A673 (cell line): ENCODE results near the gene ULBP3. TPM values are rescaled to one million over a fixed set of nuclear protein-coding genes. Genes with fewer than 3 reads are reported as not detected.
"Not testable (repeated sequence)": the region's sequence is repeated elsewhere in the genome, so short reads cannot be mapped to it uniquely, and the experiment has no call there.

ENCODE experiments used
- BruUV-seq: library from RNA; stranded (reverse); fragments of 400-500 nt; replicated peaks from 2 replicates; lab custom pipeline; 2021; lab: Mats Ljungman, UMichigan
- CTCF ChIA-PET: fragments of 300-600 bp; sonication (Branson Sonifier 250); formaldehyde crosslinking; loops from one replicate; lab custom pipeline; 2022; ENCODE audit warnings: antibody characterized with exemption; lab: Charles Lee
- POLR2A ChIA-PET: fragments of 300-600 bp; sonication (Branson Sonifier 250); formaldehyde crosslinking; loops from one replicate; lab custom pipeline; 2022; ENCODE audit warnings: antibody characterized with exemption; ENCODE audit not compliant: low non-redundant PET; lab: Charles Lee
- DNase-seq: peaks from one replicate; pipeline ENCODE4 v3.0.0-alpha.2; 2015; ENCODE audit warnings: low spot score
- H3K27ac ChIP-seq: fragments of 200-600 bp; sonication (generic); 2 replicates; pipeline ENCODE4 v1.5.1; 2016; ENCODE audit warnings: mixed run types, low read depth, mild to moderate bottlenecking, mixed read lengths, antibody characterized with exemption, low read length; ENCODE audit not compliant: poor library complexity, severe bottlenecking
- H3K27me3 ChIP-seq: fragments of 200-600 bp; sonication (generic); replicated peaks from 2 replicates; pipeline ENCODE4 v1.6.1; 2017; ENCODE audit warnings: mixed run types, low read depth, mild to moderate bottlenecking, mixed read lengths, antibody characterized with exemption, low read length; ENCODE audit not compliant: insufficient read depth, poor library complexity
- H3K36me3 ChIP-seq: fragments of 200-600 bp; sonication (generic); 2 replicates; pipeline ENCODE4 v1.6.1; 2016; ENCODE audit warnings: mixed run types, mild to moderate bottlenecking, mixed read lengths, antibody characterized with exemption, low read length; ENCODE audit not compliant: insufficient read depth, poor library complexity, severe bottlenecking
- H3K4me1 ChIP-seq: fragments of 200-600 bp; sonication (generic); 2 replicates; pipeline ENCODE4 v1.6.1; 2017; ENCODE audit warnings: mixed run types, mild to moderate bottlenecking, mixed read lengths, antibody characterized with exemption, low read length; ENCODE audit not compliant: insufficient read depth, poor library complexity, severe bottlenecking
- H3K4me3 ChIP-seq: fragments of 200-600 bp; sonication (generic); 2 replicates; pipeline ENCODE4 v1.5.1; 2016; ENCODE audit warnings: low read depth, mixed run types, mild to moderate bottlenecking, mixed read lengths, low read length; ENCODE audit not compliant: poor library complexity, severe bottlenecking
- H3K9me3 ChIP-seq: fragments of 200-600 bp; sonication (generic); 2 replicates; pipeline ENCODE4 v1.6.1; 2016; ENCODE audit warnings: mixed run types, low read depth, mild to moderate bottlenecking, mixed read lengths, antibody characterized with exemption, low read length; ENCODE audit not compliant: poor library complexity, severe bottlenecking
- CTCF ChIP-seq: fragments of 300-800, 200-600 bp; sonication (generic); conservative IDR thresholded peaks from 2 replicates; pipeline ENCODE4 v1.5.1; 2017; ENCODE audit warnings: low read depth, mild to moderate bottlenecking, antibody characterized with exemption, low read length, moderate library complexity, mixed read lengths
- EZH2 ChIP-seq: fragments of 200-600 bp; sonication (generic); IDR thresholded peaks from 2 replicates; pipeline ENCODE4 v1.6.1; 2017; ENCODE audit warnings: borderline replicate concordance, low read depth, mild to moderate bottlenecking, mixed read lengths, antibody characterized with exemption, low read length; ENCODE audit not compliant: poor library complexity, severe bottlenecking
- intact Hi-C: fragments of 100-400 bp; cut with micrococcal nuclease; formaldehyde crosslinking; loops from one replicate; pipeline ENCODE4 v1.10.0; 2022; ENCODE audit not compliant: unreplicated experiment
- total RNA-seq: library from RNA; stranded (reverse); gene quantifications from 2 replicates; pipeline ENCODE4 v1.2.3, GENCODE V29; 2021

Gene ULBP3
- total RNA-seq, 1 experiment from 2014 or later, result 1.6 TPM

GRCh38 chr6:150078788-150079187 lies 9.9 kb upstream of the ULBP3 start:
- no peaks in the 10 kb centered on the region for H3K9me3 ChIP-seq
- intact Hi-C loops, result loop anchor here (10.0 kb wide), 1 partner anchor 666 kb away; no protein-coding TSS in a partner anchor
- ChIA-PET CTCF (no interaction called here), POLR2A (no interaction called here)
- H3K36me3 ChIP-seq, result no peaks in the 10 kb centered on the region
- no peak for DNase-seq
- no peaks in the 10 kb centered on the region for H3K27me3 ChIP-seq
- H3K4me3 ChIP-seq, result no peak overlapping the region
- H3K27ac ChIP-seq, result no peak overlapping the region
- no TSS peak for BruUV-seq
- TF ChIP-seq EZH2, result no peak
- no peak for TF ChIP-seq CTCF
- H3K4me1 ChIP-seq, result no peaks in the 10 kb centered on the region

DNA sequence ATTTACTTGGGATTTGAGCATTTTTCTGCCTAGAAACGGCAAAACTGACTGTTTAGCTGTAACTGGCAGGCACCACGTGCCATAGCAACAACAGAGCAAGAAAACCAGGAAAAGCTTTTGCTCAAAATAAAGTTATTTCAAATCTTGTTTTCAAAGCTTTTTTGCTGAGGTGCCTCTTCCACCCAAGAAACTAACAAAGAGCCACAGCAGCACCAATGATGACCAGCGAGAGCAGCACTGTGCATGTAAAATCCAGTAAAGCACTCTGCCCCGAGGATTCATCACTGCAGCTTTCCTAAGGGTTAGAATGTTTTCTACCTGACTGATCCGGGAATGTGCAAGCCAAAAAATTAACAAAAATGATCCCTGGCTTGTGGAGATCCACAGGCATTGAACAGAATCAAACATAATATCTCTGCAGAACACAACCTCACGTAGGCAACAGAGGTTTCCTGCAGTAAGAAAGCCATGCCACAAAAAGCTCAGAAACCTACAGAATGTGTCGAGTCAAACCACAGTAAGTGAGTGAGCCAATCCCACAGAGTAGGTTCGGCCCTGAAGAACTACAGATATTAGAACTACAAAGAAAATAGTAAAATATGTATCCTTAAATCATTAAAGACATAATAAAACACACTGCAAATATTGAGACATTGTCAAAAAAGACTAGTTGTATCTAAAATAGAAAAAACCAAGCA lies 7.4 kb upstream of the ULBP3 start:
- ChIA-PET POLR2A (no interaction called here), CTCF (interaction anchor here (0.6 kb wide), 1 partner anchor 18 kb away, joined by 5 read pairs; no protein-coding TSS in a partner anchor)
- no peaks in the 10 kb centered on the region for H3K9me3 ChIP-seq
- no peak overlapping the region for H3K4me3 ChIP-seq
- DNase-seq, result no peak
- no peaks in the 10 kb centered on the region for H3K4me1 ChIP-seq
- intact Hi-C loops, result loop anchor here (10.0 kb wide), 1 partner anchor 668 kb away; no protein-coding TSS in a partner anchor
- BruUV-seq, result no TSS peak
- no peak overlapping the region for H3K27ac ChIP-seq
- TF ChIP-seq CTCF (0 out of 2 replicates have a peak, but pooled peaks have one; percentile 18), EZH2 (no peak)
- no peaks in the 10 kb centered on the region for H3K27me3 ChIP-seq
- no peaks in the 10 kb centered on the region for H3K36me3 ChIP-seq

GRCh38 chr6:150075034-150075421 lies 6.1 kb upstream of the ULBP3 start:
- TF ChIP-seq CTCF, result no peak
- TF ChIP-seq EZH2, result no peak
- CTCF ChIA-PET, result no interaction called here
- H3K4me3 ChIP-seq, result no peak overlapping the region
- no peaks in the 10 kb centered on the region for H3K36me3 ChIP-seq
- BruUV-seq, result no TSS peak
- no peaks in the 10 kb centered on the region for H3K27me3 ChIP-seq
- POLR2A ChIA-PET, result interaction anchor here (0.7 kb wide), 1 partner anchor 301 kb away, joined by 3 read pairs; no protein-coding TSS in a partner anchor
- no peaks in the 10 kb centered on the region for H3K9me3 ChIP-seq
- no peaks in the 10 kb centered on the region for H3K4me1 ChIP-seq
- no peak for DNase-seq
- H3K27ac ChIP-seq, result no peak overlapping the region
- intact Hi-C loops, result loop anchor here (10.0 kb wide), 1 partner anchor 670 kb away; no protein-coding TSS in a partner anchor

DNA sequence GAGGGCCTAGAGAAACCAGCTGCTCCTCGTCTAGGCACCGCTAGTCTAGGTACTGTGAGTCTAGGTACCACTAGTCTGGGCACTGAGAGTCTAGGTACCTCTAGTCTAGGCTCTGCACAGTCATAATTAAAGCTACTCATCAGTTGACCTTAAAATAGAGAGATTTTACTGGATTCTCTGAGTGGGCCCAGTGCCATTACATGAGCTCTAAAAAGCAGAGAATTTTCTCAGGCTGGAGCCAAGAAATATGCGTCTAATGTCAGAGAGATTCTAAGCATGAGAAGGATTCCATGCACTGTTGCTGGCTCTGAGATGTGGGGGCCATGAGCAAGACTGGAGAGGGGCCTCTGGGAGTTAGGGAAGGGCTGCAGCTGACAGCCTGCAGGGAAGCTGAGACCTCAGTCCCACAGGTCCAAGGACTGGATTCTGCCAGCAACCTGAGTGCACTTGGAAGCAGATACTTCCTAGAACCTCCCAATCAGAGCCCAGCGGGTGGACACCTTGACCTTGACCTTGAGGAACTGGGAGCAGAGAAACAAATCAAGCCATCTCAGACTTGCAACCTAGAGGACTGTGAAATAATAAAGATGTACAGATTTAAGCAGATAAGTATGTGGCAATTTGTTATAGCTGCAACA lies 5.6 kb upstream of the ULBP3 start:
- CTCF ChIA-PET, H3K9me3 ChIP-seq, H3K27ac ChIP-seq, H3K36me3 ChIP-seq, DNase-seq, BruUV-seq, H3K4me3 ChIP-seq, H3K4me1 ChIP-seq, H3K27me3 ChIP-seq: not testable (repeated sequence)
- intact Hi-C loops, result loop anchor here (10.0 kb wide), 1 partner anchor 670 kb away; no protein-coding TSS in a partner anchor
- POLR2A ChIA-PET, result interaction anchor here (0.7 kb wide), 1 partner anchor 302 kb away, joined by 3 read pairs; no protein-coding TSS in a partner anchor
